Stimulated activated CD4-positive, alpha-beta T cell treated with anti-CD3 and anti-CD28 coated beads, Interleukin-15, amount 100 ng/mL, for 1 hour (primary cell): ENCODE measurements around the gene KCNB1.

Experiments
- DNase-seq, 2 donors: peaks; one replicate each; pipeline ENCODE4 v3.0.0-alpha.2; 2020; ENCODE audit warnings: low read depth in 1 of 2, low spot score in 1 of 2

The KCNB1 gene

DNA sequence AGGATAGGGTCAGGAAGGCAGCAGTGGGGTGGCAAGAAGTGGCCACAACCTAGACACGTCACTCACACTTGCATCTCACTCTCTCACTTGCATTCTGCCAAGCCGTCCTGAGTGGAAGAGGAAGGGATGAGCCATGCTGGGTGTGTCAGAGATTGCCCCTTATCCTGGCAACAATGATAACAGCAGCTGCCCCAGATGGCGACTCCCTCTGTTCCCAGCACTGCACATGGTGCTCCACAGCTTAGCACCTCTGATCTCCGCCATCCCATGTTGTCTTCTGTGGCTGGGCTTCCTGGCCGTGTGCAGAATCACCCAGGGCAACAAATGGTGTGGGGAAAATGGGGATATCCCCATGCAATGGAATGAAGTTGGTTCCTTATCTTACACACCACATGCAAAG, 11.1 kb downstream of the KCNB1 start:
- no peak for DNase-seq

- no peak for DNase-seq
These were observed 11.5 kb downstream of the KCNB1 start for GRCh38 chr20:49470922-49471321.

- DNase-seq = no peak
These were observed 13.4 kb downstream of the KCNB1 start for GRCh38 chr20:49469060-49469459.

- no peak for DNase-seq
These were observed 14.1 kb downstream of the KCNB1 start for GRCh38 chr20:49468412-49468811.

- no peak for DNase-seq
These were observed 16.2 kb downstream of the KCNB1 start for GRCh38 chr20:49466114-49466912.

- no peak for DNase-seq
These were observed 17.9 kb downstream of the KCNB1 start for GRCh38 chr20:49464556-49464955.

- no peak for DNase-seq
These were observed 19.8 kb downstream of the KCNB1 start for GRCh38 chr20:49462626-49463025.

DNA sequence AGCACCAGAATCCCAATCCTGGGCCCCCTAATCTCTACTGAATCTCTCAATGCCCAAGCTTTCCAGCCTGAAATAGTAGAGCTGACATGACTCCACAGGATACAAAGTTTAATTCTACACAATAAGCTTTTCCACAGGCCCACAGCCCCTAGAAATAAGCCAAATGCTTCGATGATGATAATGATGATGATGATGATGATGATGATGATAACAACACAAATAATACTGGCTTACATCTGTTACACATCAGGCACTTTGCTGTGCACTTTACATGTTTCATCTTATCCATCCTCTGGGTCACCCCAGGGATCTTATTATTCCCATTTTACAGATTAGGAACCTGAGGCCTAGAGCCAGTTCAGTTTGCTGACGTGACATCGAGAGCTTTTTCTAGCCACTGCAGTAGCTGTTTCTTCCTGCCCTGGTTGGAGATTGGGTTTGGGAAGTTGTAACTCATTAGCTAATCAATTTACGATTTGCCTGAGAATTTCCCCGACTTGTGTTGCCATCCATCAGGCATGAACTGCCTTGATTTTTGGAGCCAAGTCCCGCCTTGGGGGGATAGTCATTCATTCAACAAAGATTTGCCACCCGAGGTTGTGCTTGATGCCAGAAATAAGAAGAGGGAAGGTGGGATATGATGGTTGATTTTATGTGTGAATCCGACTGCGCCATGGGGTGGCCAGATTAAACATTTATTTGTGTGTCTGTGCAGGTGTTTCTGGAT, 20.4 kb downstream of the KCNB1 start:
- DNase-seq = no peak

GRCh38 chr20:49460916-49461315, 21.6 kb downstream of the KCNB1 start:
- DNase-seq = no peak

DNA sequence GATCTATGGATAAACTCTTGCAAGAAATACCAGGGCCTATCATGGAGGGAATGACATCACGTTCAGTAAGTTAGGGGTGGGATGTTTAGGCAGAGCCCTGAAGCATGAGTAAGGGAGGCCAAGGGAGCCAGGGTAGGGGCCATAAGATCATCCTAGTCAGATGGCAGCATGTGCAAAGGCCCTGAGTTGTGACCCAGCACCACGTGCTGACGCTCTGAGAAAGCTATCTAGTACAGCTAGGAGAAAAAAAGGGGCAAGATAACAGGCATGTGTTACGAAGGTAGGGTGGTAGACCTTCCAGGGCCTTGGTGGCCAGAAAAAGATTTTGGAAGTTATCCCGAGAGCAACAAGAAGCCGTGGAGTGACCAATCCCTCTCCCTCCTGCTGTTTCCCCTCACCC, 22.3 kb downstream of the KCNB1 start:
- DNase-seq = no peak

DNA sequence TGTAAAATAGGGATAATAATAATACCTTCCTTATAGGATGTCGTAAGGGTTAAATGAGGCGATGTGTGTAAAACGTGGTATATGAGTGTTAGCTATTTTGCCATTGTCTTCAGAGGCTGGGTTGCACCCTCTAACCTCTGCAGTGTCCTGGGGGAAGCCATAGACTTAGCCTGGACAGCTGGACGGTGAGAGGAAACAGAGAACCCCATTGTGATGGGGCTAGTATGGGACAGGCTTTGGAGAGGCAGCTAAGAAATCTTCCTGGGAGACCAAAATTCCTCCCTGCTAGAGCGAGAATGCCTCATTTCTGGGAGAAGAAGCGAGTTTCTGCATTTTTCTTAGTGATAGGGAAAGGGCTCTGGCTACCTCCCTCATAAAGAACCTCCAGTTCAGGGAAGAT, 22.8 kb downstream of the KCNB1 start:
- no peak for DNase-seq

- no peak for DNase-seq
These were observed 25.0 kb downstream of the KCNB1 start for GRCh38 chr20:49457444-49457843.

DNA sequence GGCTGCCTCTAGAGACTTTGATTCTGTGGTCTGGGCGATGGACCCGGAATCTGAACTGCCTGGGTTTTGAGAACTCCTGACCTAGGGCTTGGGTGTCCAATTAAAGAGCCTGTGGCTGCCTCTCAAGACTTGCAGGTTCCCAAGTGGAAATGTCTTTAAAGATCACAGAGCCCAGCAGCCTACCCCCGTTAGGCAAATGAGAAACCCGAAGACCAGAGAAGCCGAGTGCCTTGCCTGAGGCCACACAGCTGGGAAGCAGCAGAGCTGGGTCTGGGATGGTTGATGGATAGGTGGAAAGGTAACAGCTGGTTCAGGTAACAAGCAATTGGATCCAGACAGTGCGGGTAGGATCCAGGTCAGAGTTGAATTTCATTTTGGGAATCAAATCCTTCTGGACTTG, 25.8 kb downstream of the KCNB1 start:
- no peak for DNase-seq

GRCh38 chr20:49455691-49456090, 26.8 kb downstream of the KCNB1 start:
- DNase-seq = no peak

DNA sequence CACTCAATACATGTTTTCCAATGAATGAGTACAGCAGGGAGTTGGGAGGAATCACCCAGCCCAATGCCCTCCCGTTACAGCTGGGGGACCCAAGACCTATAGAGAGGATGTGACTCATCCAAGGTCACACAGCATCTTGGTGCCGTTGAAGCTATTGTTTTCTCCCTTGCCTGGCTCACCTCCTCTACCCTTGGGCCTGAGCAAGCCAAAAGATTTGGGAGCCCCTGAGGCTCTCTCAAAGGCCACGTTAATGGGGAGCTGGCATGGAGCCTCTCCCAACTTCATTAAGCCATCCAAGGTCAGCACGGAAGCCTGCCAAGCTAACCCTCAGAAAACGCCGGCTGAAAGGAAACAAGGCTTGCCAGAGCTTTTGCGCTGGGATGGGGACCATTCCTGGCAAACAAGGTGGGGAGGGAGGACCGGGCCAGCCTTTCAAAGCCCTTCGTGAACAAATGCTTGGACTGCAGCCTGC, 30.4 kb downstream of the KCNB1 start:
- no peak for DNase-seq

DNA sequence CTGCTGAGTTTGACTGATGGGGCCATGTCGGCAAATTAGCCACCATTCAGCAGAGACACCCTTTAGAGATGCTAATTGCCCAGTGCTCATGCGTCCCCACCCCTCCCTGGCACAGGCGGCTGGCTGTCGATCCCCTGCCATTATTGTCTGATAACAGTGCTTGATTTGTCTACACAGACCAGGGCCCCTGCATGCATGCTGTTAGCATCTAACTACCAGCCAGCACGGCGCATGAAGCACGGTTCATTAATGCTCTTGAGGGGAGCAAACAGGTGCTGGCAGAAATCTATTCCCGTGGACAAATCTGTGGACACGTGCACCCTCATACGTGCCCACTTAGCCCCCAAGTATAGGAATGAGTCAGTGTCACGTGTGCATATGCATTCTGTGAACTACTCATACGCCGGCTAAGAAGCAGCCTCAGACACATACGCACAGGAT, 32.2 kb downstream of the KCNB1 start:
- no peak for DNase-seq

DNA sequence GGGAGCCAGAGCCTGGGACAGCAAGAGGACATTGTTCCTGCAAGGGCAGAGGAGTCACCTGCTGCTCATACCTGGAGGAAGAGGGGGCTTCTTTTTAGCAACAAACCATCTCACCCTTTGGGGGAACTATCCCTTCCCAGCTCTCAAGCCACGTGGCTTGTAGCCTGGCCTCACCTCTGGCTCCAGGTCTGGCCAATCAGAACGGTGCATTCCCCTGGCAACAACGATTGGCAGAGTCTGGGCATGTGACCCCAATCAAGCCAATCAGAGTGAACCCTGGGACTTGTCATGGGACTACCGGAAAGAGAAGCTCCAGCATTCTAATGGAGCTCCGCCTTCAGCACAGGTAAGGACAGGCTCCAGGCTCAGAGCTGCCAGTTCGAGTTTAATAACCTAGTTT, 33.6 kb downstream of the KCNB1 start:
- no peak for DNase-seq

DNA sequence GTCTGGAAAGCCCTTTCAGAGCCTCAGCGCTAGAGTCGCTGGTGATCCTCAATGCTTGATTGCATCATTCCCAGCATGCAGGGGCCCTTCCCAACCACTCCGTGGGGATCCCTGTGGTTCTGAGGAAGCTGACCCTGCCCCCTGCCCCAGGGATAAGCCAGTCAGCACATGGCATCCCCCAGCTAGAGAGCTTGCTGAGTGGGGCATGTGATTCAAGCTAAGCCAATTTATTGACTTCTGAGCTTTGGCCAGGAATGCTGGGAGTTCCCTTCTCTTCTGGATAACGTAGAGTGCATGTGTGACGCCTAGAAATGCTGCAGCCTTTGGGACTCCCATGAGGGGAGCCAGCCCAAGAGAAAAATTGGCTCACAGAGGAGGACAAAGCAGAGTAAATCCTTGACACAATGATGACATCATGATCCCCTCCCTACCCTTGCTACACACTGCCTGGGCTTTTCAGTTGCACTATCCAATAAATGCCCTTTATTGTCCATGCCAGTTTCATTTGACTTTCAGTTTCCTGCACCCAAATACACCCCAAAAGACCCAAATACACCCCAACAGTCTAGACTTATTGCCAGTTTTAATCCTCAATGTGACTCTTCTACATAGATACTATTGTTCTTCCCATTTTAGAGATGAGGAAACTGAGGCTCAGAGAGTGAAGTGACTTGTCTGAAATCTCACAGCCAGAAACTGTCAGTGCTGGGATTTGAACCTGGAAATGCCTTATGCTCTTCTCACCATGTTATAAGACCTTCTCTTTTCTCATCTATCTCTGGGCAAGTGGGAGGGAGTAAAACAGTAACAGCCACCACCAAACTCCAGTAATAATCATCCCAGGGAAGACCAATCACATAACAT, 34.3 kb downstream of the KCNB1 start:
- DNase-seq = no peak

- DNase-seq = no peak
These were observed 35.1 kb downstream of the KCNB1 start for GRCh38 chr20:49447364-49447763.

- DNase-seq = no peak
These were observed 35.7 kb downstream of the KCNB1 start for GRCh38 chr20:49446808-49447207.

DNA sequence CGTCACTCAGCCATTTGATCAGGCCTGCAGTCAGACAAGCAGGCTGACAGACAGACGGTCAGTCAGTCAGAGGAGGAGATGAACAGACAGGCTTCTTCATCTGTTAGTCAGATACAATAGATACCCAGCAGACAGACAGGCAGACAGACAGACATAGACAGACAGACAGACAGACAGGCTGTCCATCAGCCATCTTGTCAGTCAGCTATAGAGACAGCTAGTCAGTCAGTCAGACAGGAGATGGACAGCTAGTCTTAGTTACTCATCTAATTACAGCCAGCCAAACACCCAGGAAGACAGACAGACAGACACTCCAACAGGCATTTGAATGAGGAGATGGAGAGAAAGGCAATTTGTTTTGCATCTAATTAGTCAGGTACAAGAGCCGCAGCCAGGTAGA, 36.4 kb downstream of the KCNB1 start:
- no peak for DNase-seq

GRCh38 chr20:49445176-49445575, 37.3 kb downstream of the KCNB1 start:
- no peak for DNase-seq
